Measurements from ENCODE around the gene DLGAP4. TPM values are rescaled to one million over a fixed set of nuclear protein-coding genes. Genes with fewer than 3 reads are reported as not detected.

Gene DLGAP4
- total RNA-seq, 2 donors from 2014 or later = 23.1 to 60.0 TPM

GRCh38 chr20:36309643-36310042 is 3.5 kb downstream of the DLGAP4 start:
- no peak overlapping the region for H3K27ac ChIP-seq
- no peaks in the 10 kb centered on the region for H3K36me3 ChIP-seq (replicated peaks in 1 of 2; ENCODE audit: insufficient read depth in 1 of 2, low read depth in 2 of 2)
- intact Hi-C loops (cut with DNase I) = no loop called here
- TF ChIP-seq CTCF (IDR thresholded peaks at IDR 0.05) = no peak
- no peak for TF ChIP-seq POLR2A (IDR thresholded peaks at IDR 0.05)
- DNase-seq (no peak), ATAC-seq (no peak)
- peaks cover 15% of the 10 kb centered on the region for H3K4me1 ChIP-seq
- no peak overlapping the region for H3K4me3 ChIP-seq
- H3K9me3 ChIP-seq = no peaks in the 10 kb centered on the region
- WGBS, 2 donors = 76 to 81% methylated on average over 3 of the region's 3 CpGs
- peaks cover 3 to 13% of the 10 kb centered on the region in 2 donors for H3K27me3 ChIP-seq

DNA sequence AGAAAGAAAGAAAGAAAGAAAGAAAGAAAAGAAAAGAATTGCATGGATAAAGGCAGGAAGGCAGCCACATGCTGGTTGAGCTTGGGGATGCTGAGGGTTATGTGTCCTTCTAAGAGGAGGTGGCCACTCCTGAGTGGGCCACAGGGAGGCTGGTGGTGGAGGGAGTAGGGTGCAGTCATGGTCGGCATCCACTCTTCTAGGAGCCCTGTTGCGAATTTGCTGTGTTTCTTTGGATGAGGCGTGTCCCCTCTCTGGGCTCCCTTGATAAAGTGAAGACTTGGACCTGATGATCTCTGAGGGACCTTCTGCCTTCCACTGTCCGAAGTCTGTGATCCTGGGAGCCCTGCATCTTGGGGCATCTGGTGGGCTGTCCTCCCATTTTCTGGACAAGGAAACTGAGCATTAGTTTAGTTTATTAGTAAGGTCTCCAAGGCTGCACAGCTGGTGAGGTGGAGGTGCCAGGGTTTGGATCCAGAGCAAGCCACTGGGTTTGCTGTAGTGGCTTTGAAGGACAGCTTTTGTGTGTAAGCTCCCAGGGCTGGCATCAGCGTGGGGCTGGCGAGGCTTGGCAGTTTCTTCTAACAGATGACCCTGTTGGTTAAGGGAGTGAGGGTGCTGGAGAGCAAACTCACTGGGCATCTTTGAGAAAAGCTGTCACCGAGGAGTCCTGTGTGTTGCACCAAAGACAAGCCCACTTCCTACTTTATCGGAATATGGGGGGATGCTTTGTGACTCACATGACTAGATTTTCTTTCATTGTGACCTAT is 4.3 kb downstream of the DLGAP4 start:
- ATAC-seq = no peak
- 62 to 64% methylated on average over 8 of the region's 8 CpGs for WGBS, 2 donors
- no peak for DNase-seq

GRCh38 chr20:36311141-36311853 is 5.2 kb downstream of the DLGAP4 start:
- ATAC-seq = no peak
- peaks cover 9% of the 10 kb centered on the region for H3K4me1 ChIP-seq
- intact Hi-C loops (cut with DNase I) = no loop called here
- H3K9me3 ChIP-seq = no peaks in the 10 kb centered on the region
- H3K4me3 ChIP-seq = no peak overlapping the region
- no peak for DNase-seq
- WGBS, 2 donors = 50 to 61% methylated on average over 13 to 17 of the region's 17 CpGs
- H3K36me3 ChIP-seq (replicated peaks in 1 of 2; ENCODE audit: insufficient read depth in 1 of 2, low read depth in 2 of 2) = no peaks in the 10 kb centered on the region
- no peak for TF ChIP-seq CTCF (IDR thresholded peaks at IDR 0.05)
- no peak for TF ChIP-seq POLR2A (IDR thresholded peaks at IDR 0.05)
- H3K27me3 ChIP-seq = peaks cover 0 to 8% of the 10 kb centered on the region in 2 donors
- no peak overlapping the region for H3K27ac ChIP-seq

More for the DNA sequence above, 4.3 kb downstream of the DLGAP4 start:
- Histone ChIP-seq H3K4me1 (peaks cover 15% of the 10 kb centered on the region), H3K27me3 (peaks cover 3 to 13% of the 10 kb centered on the region in 2 donors), H3K27ac (no peak overlapping the region), H3K4me3 (no peak overlapping the region), H3K36me3 (replicated peaks in 1 of 2; ENCODE audit: insufficient read depth in 1 of 2, low read depth in 2 of 2) (no peaks in the 10 kb centered on the region), H3K9me3 (no peaks in the 10 kb centered on the region)
- intact Hi-C loops (cut with DNase I) = no loop called here
- TF ChIP-seq CTCF (IDR thresholded peaks at IDR 0.05) = no peak
- TF ChIP-seq POLR2A (IDR thresholded peaks at IDR 0.05) = no peak

DNA sequence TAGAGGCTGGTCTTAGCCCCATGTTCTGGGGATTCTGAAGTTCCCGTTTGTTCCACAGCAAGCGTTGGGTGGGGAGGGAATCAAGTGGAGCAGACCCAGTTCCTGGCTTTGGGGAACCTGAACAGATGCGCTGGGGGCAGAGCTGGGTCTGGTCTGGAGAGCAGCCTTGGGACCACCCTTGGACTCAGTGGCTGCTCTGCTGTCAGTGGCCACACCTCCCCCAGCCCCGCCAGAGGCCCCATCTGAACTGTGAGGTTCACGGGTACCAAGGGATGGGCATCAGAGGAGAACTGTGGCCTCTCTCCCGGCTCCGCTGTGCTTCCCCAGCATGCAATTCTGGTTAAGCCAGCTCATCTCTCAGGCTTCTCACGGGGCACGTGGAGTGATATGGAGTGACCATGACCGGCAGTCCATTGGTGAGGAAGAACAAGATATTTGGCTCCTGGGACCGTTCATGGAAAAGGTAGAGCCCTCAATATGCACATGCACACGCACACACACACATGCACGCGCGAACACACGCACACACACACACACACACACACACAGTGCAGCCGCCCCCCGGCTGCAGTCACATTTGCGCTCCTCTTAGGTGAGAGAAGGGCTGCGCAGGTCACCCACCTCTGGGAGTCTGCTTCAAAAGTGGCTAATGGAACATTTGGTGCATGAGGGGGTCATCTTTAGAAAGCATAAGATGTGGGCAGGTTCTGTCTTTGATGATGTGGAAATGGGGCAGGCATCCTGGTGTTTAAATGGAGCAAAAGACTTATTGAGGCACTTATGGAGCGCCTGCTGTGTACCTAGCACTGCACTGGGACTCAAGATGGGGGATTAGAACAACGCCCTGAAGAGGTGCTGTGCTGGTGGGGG is 6.0 kb downstream of the DLGAP4 start:
- Histone ChIP-seq H3K9me3 (no peaks in the 10 kb centered on the region), H3K27ac (no peak overlapping the region), H3K36me3 (replicated peaks in 1 of 2; ENCODE audit: insufficient read depth in 1 of 2, low read depth in 2 of 2) (no peaks in the 10 kb centered on the region), H3K27me3 (peaks cover 0 to under 1% of the 10 kb centered on the region in 2 donors), H3K4me1 (peaks cover 1% of the 10 kb centered on the region), H3K4me3 (no peak overlapping the region)
- intact Hi-C loops (cut with DNase I) = no loop called here
- no peak for ATAC-seq
- TF ChIP-seq CTCF (IDR thresholded peaks at IDR 0.05) (no peak), POLR2A (IDR thresholded peaks at IDR 0.05) (no peak)
- DNase-seq = no peak
- WGBS, 2 donors = 58 to 75% methylated on average over 13 to 22 of the region's 22 CpGs

Data from body of pancreas (tissue), 4 donors.